GM12878 (cell line): Measurements from ENCODE around the gene BICDL2.

ENCODE experiments used
- EP300 ChIP-seq, 2 experiments: fragments of 150-350 bp in 1 of 2; IDR thresholded peaks; 2 replicates each; pipeline ENCODE4 v1.6.1; 2011 to 2012; ENCODE audit warnings: low read depth in 2 of 2, low read length in 2 of 2, borderline replicate concordance in 1 of 2, improper control_type of control experiment in 1 of 2, inconsistent platforms in 1 of 2; ENCODE audit not compliant: control insufficient read depth in 1 of 2
- GABPA ChIP-seq: IDR thresholded peaks from 2 replicates; pipeline ENCODE4 v1.6.1; 2014; ENCODE audit warnings: antibody characterized with exemption, low read depth, mild to moderate bottlenecking, inconsistent platforms
- IKZF1 ChIP-seq: fragments of 450-650 bp; conservative IDR thresholded peaks from 2 replicates; pipeline ENCODE4 v1.6.1; 2017; ENCODE audit warnings: antibody characterized with exemption, mild to moderate bottlenecking
- MYC ChIP-seq: IDR thresholded peaks from 2 replicates; pipeline ENCODE4 v1.6.1; 2011; ENCODE audit warnings: mild to moderate bottlenecking, low read length, moderate library complexity, inconsistent platforms; ENCODE audit not compliant: insufficient read depth, insufficient replicate concordance, insufficient read length, severe bottlenecking
- NFIC ChIP-seq: IDR thresholded peaks from 2 replicates; pipeline ENCODE4 v1.6.1; 2012; ENCODE audit warnings: low read depth, mild to moderate bottlenecking, inconsistent platforms, low read length, moderate library complexity
- RFX5 ChIP-seq: IDR thresholded peaks from 2 replicates; pipeline ENCODE4 v1.6.1; 2011; ENCODE audit warnings: low read depth, low read length, improper control_type of control experiment
- YY1 ChIP-seq: IDR thresholded peaks from 2 replicates; pipeline ENCODE4 v1.6.1; 2011; ENCODE audit warnings: low read depth, mild to moderate bottlenecking, low read length
- TF ChIP-seq, protein P1 (sequence below): IDR thresholded peaks from 2 replicates; pipeline ENCODE4 v1.6.1; 2012; ENCODE audit warnings: mild to moderate bottlenecking, low read depth, low read length
- TF ChIP-seq, protein P2 (sequence below), 3 experiments: IDR thresholded peaks in 2 of 3; conservative IDR thresholded peaks in 1 of 3; 2 replicates each; pipeline ENCODE4 v1.5.1; 2011; ENCODE audit warnings: low read depth in 3 of 3, low read length in 3 of 3, mild to moderate bottlenecking in 3 of 3, control low read depth in 2 of 3, moderate library complexity in 2 of 3, inconsistent platforms in 1 of 3, mixed read lengths in 1 of 3; ENCODE audit not compliant: control insufficient read depth in 2 of 3, insufficient read depth in 1 of 3; ENCODE audit errors: extremely low read depth in 1 of 3

GRCh38 chr16:3075523-3075915 lies 38.8 kb upstream of the BICDL2 start:
- TF ChIP-seq, protein P1, sequence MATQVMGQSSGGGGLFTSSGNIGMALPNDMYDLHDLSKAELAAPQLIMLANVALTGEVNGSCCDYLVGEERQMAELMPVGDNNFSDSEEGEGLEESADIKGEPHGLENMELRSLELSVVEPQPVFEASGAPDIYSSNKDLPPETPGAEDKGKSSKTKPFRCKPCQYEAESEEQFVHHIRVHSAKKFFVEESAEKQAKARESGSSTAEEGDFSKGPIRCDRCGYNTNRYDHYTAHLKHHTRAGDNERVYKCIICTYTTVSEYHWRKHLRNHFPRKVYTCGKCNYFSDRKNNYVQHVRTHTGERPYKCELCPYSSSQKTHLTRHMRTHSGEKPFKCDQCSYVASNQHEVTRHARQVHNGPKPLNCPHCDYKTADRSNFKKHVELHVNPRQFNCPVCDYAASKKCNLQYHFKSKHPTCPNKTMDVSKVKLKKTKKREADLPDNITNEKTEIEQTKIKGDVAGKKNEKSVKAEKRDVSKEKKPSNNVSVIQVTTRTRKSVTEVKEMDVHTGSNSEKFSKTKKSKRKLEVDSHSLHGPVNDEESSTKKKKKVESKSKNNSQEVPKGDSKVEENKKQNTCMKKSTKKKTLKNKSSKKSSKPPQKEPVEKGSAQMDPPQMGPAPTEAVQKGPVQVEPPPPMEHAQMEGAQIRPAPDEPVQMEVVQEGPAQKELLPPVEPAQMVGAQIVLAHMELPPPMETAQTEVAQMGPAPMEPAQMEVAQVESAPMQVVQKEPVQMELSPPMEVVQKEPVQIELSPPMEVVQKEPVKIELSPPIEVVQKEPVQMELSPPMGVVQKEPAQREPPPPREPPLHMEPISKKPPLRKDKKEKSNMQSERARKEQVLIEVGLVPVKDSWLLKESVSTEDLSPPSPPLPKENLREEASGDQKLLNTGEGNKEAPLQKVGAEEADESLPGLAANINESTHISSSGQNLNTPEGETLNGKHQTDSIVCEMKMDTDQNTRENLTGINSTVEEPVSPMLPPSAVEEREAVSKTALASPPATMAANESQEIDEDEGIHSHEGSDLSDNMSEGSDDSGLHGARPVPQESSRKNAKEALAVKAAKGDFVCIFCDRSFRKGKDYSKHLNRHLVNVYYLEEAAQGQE = no peak
- TF ChIP-seq IKZF1 (no peak), EP300 (IDR thresholded peaks at IDR 0.05; ENCODE audit: borderline replicate concordance in 1 of 2, control insufficient read depth in 1 of 2, low read depth in 2 of 2, low read length in 2 of 2) (no peak), YY1 (no peak), RFX5 (no peak), MYC (no peak), GABPA (no peak), NFIC (no peak)
- TF ChIP-seq, protein P2, sequence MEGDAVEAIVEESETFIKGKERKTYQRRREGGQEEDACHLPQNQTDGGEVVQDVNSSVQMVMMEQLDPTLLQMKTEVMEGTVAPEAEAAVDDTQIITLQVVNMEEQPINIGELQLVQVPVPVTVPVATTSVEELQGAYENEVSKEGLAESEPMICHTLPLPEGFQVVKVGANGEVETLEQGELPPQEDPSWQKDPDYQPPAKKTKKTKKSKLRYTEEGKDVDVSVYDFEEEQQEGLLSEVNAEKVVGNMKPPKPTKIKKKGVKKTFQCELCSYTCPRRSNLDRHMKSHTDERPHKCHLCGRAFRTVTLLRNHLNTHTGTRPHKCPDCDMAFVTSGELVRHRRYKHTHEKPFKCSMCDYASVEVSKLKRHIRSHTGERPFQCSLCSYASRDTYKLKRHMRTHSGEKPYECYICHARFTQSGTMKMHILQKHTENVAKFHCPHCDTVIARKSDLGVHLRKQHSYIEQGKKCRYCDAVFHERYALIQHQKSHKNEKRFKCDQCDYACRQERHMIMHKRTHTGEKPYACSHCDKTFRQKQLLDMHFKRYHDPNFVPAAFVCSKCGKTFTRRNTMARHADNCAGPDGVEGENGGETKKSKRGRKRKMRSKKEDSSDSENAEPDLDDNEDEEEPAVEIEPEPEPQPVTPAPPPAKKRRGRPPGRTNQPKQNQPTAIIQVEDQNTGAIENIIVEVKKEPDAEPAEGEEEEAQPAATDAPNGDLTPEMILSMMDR (IDR thresholded peaks at IDR 0.05 in 2 of 3, conservative IDR thresholded peaks at IDR 0.05 in 1 of 3; ENCODE audit: control insufficient read depth in 2 of 3, extremely low read depth in 1 of 3, insufficient read depth in 1 of 3, low read depth in 3 of 3, low read length in 3 of 3) = no peak
